Measurements from ENCODE around the gene ABCC2.
"Not testable (repeated sequence)": the region's sequence is repeated elsewhere in the genome, so short reads cannot be mapped to it uniquely, and the experiment has no call there.

Gene ABCC2

GRCh38 chr10:99812177-99812576, 29.7 kb downstream of the ABCC2 start:
- DNase-seq: no peak

- no peak for DNase-seq
Measured at GRCh38 chr10:99814143-99814542, 31.7 kb downstream of the ABCC2 start.

DNA sequence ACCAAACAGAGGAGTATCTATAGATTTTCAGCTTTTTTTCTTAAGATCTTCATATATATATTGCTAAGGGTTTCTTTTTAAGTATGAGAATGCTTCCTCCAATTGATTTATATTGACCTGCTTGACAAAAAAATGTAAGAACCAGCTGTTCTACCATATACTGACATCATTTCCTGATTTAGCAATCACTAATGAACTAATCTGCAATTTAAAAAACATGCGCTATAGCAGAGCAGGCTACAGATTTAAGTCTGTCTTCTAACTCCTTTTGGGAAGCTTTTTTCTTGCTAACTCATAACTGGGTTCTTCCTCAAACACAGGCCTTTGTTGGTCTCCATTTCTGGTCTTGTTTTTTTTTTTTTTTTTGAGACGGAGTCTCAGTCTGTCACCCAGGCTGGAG, 33.2 kb downstream of the ABCC2 start:
- DNase-seq: no peak

DNA sequence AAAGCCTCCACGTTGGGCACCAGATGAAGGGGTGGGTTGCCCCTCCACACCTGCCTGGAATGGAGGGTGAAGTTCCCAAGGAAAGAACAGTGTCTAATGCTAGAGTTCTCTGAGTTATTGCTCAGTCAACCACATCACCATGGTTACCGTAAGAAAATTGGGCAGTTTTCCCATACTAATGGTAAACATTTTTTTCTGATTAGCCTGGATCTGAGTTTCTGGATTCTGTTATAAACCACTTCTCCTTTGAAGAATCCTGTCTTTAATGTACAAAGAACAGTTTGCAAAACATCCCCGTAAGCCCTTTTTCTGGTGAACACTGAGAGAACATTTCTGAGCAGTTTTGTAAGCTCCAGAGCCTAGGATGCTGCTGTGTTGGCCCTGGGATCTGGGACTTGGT, 45.5 kb downstream of the ABCC2 start:
- no peak for DNase-seq

DNA sequence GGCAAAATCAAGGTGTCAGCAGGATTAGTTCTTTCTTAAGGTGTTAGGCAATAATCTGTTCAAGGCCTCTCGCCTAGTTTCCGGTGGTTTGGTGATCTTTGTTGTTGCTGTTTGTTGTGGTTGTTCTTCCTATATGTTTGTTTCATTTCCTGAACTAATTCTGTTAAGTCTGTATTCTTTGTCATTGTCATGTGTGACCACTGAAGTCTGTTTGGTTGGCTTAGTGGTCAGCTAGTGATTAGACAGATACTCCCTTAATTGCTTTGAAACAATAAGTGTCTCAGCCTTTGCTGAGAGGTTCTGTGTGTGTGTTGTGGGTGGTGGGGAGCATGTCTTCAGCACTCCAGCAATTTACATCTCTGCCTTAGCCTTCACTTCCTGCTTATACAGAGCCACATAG, 46.0 kb downstream of the ABCC2 start:
- no peak for DNase-seq

DNA sequence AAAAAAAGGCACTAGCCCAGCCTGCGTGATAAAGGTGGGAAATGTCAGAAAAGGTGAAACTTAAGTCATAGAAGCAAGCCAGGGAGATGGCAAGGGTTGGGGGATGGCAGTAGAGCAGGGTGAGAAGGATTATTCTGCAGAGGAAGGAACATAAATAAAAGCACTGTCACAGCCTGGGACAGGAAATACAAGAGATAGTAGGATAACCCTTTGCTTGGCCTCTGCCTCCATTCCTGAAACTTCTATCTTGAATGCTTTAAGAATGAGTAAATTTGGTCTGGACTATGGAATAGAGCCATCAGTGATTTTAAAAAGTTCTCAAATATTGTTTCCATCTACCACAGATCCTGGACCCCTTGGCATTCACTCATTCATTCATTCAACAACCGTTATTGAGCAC, 50.0 kb downstream of the ABCC2 start:
- DNase-seq: no peak

DNA sequence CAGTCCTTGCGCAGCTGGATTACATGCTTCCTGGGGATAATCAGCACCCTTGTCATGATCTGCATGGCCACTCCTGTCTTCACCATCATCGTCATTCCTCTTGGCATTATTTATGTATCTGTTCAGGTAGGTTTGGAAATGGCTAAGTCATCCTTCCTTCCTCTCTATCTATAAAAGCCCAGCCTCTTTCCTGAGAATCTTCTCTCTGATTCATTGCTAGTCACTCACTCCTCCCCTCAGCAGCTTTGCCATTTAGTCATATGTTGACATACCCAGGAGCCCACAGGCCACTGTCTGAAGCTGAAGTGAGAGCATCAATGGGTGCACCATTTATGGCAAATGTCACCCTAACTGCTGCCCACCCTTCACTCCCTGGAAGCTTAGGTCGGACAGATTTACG, 52.0 kb downstream of the ABCC2 start:
- DNase-seq: no peak

DNA sequence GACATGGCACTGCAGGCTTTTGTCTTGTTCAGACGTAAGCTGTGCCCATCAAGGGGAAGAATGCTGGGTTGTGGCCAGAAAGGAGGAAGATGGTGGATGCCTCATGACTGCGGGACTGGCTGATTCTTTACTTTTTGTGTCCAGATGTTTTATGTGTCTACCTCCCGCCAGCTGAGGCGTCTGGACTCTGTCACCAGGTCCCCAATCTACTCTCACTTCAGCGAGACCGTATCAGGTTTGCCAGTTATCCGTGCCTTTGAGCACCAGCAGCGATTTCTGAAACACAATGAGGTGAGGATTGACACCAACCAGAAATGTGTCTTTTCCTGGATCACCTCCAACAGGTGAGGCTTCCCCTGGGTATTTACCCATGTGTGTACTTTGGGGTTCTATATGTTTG, 53.5 kb downstream of the ABCC2 start:
- DNase-seq: no peak

GRCh38 chr10:99836711-99837110, 54.3 kb downstream of the ABCC2 start:
- DNase-seq: no peak

- not testable (repeated sequence) for DNase-seq
Measured at GRCh38 chr10:99840859-99841258, 58.4 kb downstream of the ABCC2 start.

DNA sequence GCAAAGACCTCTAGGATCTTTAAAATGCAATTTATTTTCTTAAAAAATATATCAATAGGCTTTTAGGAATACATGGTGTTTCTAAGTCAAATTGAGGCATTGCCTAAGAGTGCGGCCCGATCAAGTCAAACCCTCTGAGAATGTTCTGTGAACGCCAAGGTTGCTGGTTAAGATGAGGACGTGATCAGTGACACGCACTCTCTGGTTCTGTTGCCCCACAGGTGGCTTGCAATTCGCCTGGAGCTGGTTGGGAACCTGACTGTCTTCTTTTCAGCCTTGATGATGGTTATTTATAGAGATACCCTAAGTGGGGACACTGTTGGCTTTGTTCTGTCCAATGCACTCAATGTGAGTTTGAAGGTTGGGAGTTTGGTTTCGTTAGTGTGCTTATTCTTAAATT, 59.3 kb downstream of the ABCC2 start:
- no peak for DNase-seq

GRCh38 chr10:99843310-99843709, 60.9 kb downstream of the ABCC2 start:
- DNase-seq: no peak

GRCh38 chr10:99844433-99844955, 62.1 kb downstream of the ABCC2 start:
- no peak for DNase-seq

DNA sequence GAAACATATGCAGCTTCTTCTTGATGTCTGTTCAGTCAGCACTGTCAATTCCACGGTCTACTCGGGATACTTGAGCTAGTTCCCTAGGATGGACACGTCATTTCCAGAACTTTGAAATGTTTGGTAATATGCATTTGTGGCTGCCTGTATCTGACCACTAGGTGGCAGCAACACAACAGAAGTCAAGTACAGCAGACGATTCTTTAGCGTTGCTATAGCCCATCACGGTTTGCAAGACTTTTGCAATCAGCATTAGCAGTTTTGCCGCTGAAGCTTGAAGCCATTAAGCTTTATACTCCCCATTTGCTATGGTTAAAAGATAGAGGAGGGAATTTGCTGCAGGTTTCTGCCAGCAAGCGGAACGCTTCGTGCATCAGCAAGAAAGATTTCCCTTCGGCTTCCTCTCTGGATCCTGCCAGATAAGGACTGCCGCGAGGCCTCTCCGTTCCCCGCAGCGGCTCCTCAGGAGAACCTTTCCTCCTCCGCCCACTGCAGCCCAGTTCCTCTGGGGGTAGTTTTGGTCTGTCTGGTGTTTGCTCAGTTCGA, 63.5 kb downstream of the ABCC2 start:
- peak; percentile 17 for DNase-seq

- DNase-seq: no peak
Measured at GRCh38 chr10:99849057-99849456, 66.6 kb downstream of the ABCC2 start.

- DNase-seq: no peak
Measured at GRCh38 chr10:99849536-99849935, 67.1 kb downstream of the ABCC2 start.

DNA sequence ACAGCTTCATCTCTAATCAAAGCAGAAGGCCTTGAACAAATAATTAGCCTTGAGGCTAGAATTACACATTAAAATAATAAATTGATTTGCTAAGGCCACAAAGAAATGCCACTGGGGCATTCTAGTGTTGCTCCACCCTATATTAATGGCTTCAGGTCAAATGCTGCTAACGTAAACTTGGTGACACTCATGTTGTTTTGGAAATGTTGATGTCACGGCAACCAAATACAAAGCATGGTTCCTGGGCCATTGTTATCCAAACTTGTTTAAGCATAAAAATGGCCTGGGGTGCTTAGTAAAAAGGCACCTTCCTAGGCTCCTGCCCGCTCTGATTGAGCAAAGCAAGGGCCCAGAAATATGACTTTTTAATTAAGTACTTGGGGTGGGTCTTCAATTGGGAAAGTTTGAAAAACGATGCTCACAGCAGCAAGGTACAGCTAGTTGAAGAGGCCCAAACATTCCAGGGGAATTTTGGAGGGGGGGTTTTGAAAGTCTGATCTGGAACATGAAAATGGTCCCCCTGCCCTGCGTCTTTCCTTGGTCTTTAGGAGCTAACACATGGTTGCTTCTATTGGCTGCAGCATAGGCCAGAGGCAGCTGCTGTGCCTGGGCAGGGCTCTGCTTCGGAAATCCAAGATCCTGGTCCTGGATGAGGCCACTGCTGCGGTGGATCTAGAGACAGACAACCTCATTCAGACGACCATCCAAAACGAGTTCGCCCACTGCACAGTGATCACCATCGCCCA, 67.8 kb downstream of the ABCC2 start:
- peak; percentile 2 for DNase-seq

DNA sequence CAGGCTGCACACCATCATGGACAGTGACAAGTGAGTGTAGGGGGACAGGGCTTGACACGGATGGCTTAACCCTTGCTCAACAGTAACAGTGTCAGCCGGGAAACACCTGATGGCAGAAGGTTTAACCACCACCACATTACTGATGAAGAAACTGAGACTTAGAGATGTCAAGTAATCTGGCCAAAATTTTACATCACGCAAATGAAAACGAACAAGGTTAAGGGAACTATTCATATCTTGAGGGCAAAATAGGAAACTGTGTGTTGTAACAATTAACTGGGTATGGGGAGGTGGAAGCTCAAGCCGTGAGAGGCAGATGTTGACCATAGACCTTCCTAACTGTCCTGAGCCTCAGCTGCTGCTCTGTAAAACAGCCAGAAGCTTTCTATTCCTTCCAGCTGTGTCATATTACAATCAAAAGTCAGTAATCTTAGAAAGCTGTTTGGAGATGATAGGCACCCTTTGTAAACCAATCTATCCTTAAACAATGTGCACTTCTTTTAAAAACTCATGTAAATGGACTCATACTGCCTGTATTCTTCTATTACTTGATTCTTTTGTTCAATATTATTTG, 68.4 kb downstream of the ABCC2 start:
- DNase-seq: no peak

DNA sequence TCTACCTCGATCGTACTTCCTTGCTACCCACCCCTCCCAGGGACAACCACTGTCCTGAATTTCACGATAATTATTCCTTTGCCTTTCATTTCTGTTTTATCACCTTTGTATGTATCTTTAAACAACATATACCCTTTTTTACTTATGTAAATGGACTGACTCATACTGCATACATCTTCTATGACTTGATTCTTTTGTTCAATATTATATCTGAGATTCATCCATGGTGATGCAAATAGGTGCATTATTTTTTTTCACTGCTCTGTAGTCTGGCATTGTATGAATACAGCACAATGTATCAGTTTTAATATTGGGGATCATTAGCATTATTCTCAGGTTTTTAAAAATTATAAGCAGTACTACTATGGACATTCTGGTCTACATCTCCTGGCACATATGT, 69.4 kb downstream of the ABCC2 start:
- DNase-seq: no peak

DNA sequence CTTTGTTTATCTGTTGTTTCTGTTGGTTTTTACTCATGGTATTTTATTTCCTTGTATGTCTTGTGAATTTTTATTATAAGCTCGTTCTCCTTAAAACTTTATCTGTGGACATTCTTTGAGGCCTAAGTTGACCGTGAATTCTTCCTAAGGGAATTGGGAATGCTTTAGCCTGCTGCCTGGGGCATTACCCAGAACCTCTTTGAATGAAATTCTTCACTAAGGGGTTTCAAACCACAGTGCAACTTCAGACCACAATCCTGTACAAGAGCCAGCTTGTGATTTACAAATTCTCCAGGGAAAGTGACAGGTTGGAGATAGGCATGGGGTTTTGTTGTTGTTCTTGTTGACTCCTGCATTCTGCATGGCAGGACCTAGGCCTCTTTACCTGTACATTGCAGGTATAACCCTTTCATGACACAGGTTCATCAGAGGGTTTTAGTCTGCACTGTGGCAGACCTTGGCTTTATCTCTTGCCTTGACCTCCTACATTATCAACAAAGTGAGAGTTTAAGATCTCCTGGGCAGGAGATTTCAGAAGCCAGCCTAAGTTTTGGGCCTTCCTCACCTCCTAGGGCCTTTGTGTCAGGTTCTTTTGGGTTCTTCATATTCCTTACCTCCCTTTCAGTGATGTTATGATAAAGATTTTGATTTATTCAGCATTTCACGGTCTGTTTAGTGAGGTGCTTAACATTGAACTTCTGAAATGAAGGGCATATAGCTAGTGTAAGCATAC, 70.2 kb downstream of the ABCC2 start:
- no peak for DNase-seq

GRCh38 chr10:99853655-99854054, 71.2 kb downstream of the ABCC2 start:
- no peak for DNase-seq

DNA sequence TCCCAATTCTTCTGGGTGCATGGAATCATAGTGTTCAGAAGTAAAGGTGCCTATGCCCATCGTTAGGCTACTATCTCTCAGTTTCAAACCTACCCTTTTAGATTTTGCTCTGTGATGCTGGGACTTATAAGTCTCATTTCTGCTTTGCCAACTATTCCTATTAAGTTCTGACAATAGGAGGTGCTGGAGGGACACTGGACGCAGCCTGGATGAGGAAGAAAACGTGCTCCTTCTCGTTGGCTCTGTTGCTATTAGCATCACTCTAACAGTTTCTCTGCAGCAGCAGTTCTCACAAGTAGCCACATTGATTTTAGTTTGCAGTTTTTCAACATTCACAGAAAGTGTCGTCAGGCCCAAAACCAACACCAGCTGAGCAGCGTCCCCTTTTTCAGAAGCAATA, 72.4 kb downstream of the ABCC2 start:
- DNase-seq: no peak

DNA sequence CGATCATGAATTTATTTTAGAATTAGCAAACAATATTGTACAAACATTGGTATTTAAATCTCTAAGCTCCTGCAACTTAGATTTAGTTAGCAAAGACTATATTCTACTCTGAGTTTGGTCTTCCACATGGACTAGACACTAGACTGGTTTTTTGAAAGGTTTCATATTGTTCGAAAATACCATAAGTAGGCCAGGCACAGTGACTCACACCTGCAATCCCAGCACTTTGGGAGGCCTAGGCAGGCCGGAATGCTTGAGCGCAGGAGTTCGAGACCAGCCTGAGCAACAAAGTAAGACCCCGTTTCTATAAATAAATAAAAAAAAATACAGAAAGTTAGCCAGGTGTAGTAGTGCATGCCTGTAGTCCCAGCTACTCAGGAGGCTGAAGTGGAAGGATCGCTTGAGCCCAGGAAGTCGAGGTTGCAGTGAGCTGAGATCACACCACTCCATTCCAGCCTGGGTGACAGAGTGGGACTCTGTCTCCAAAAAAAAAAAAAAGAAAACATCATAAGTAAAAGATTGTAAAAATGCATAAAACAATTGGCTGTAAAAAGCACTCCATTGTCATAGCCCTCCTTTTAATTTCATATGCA, 73.1 kb downstream of the ABCC2 start:
- DNase-seq: no peak
